ENCODE data around the gene PLEKHM3.

- TF ChIP-seq, protein P1, sequence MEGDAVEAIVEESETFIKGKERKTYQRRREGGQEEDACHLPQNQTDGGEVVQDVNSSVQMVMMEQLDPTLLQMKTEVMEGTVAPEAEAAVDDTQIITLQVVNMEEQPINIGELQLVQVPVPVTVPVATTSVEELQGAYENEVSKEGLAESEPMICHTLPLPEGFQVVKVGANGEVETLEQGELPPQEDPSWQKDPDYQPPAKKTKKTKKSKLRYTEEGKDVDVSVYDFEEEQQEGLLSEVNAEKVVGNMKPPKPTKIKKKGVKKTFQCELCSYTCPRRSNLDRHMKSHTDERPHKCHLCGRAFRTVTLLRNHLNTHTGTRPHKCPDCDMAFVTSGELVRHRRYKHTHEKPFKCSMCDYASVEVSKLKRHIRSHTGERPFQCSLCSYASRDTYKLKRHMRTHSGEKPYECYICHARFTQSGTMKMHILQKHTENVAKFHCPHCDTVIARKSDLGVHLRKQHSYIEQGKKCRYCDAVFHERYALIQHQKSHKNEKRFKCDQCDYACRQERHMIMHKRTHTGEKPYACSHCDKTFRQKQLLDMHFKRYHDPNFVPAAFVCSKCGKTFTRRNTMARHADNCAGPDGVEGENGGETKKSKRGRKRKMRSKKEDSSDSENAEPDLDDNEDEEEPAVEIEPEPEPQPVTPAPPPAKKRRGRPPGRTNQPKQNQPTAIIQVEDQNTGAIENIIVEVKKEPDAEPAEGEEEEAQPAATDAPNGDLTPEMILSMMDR (conservative IDR thresholded peaks at IDR 0.05), result no peak
- TF ChIP-seq EZH2 (IDR thresholded peaks at IDR 0.05; ENCODE audit: low read depth), result no peak
Observed at GRCh38 chr2:207938886-207939285, 86.4 kb downstream of the PLEKHM3 start.
